SK-N-SH (cell line): Measurements from ENCODE around the gene TLX3. TPM values are rescaled to one million over a fixed set of nuclear protein-coding genes. Genes with fewer than 3 reads are reported as not detected.
A peak's percentile ranks its signal among the peaks of the same experiment; 100 is the strongest.

Experiments used
- CTCF ChIA-PET: fragments of 300-600, 350-600 bp; formaldehyde crosslinking; extraction: SDS; loops from one replicate; lab custom pipeline; 2021; lab: Yijun Ruan, JAX
- POLR2A ChIA-PET: fragments of 350-600 bp; sonication (Branson Sonifier 250); formaldehyde crosslinking; extraction: SDS; loops from one replicate; lab custom pipeline; 2020; ENCODE audit warnings: antibody characterized with exemption, inconsistent platforms; lab: Yijun Ruan, JAX
- DNase-seq: peaks from one replicate; pipeline ENCODE4 v3.0.0; 2012
- H2AFZ ChIP-seq: fragments of 200-600 bp; sonication (generic); 2 replicates; pipeline ENCODE4 v1.8.1; 2016; ENCODE audit warnings: antibody characterized with exemption, mild to moderate bottlenecking, low read depth
- H3F3A ChIP-seq: fragments of 200-600 bp; sonication (generic); replicated peaks from 2 replicates; pipeline ENCODE3; 2016; ENCODE audit warnings: antibody characterized with exemption, mild to moderate bottlenecking; ENCODE audit not compliant: insufficient read depth
- H3K27ac ChIP-seq, 2 experiments: fragments of 200-500 bp in 1 of 2; fragments of 200-600 bp in 1 of 2; sonication (Bioruptor generic) in 1 of 2; sonication (generic), shearing (Covaris generic) in 1 of 2; 2 replicates each; pipeline versions ENCODE4 v1.5.1 to v1.6.1; 2014 to 2016; ENCODE audit warnings: low read depth in 2 of 2, inconsistent platforms in 1 of 2, low read length in 1 of 2, mild to moderate bottlenecking in 1 of 2, mixed read lengths in 1 of 2
- H3K27me3 ChIP-seq: fragments of 200-600 bp; sonication (generic), shearing (Covaris generic); 2 replicates; pipeline ENCODE4 v1.6.1; 2016; ENCODE audit warnings: mixed run types; ENCODE audit not compliant: insufficient read depth
- H3K36me3 ChIP-seq, 2 experiments: fragments of 200-500 bp in 1 of 2; fragments of 200-600 bp in 1 of 2; sonication (Bioruptor generic) in 1 of 2; sonication (generic) in 1 of 2; replicated peaks in 1 of 2; 2 replicates each; pipeline versions ENCODE3 to v1.5.1; 2014 to 2016; ENCODE audit warnings: low read length in 1 of 2, mild to moderate bottlenecking in 1 of 2; ENCODE audit not compliant: insufficient read depth in 2 of 2, control insufficient read depth in 1 of 2
- H3K4me1 ChIP-seq, 2 experiments: fragments of 200-500 bp in 1 of 2; fragments of 200-600 bp in 1 of 2; sonication (Bioruptor generic) in 1 of 2; sonication (generic), shearing (Covaris generic) in 1 of 2; 2 replicates each; pipeline versions ENCODE4 v1.5.1 to v1.6.1; 2014 to 2016; ENCODE audit warnings: low read depth in 1 of 2, low read length in 1 of 2, mixed run types in 1 of 2; ENCODE audit not compliant: insufficient read depth in 2 of 2, control insufficient read depth in 1 of 2
- H3K4me2 ChIP-seq: fragments of 200-600 bp; sonication (generic), shearing (Covaris generic); 2 replicates; pipeline ENCODE4 v1.6.1; 2017; ENCODE audit warnings: mixed run types
- H3K4me3 ChIP-seq, 2 experiments: fragments of 200-500 bp in 1 of 2; fragments of 200-600 bp in 1 of 2; sonication (Bioruptor generic) in 1 of 2; sonication (generic), shearing (Covaris generic) in 1 of 2; 2 replicates each; pipeline versions ENCODE4 v1.5.1 to v1.8.1; 2014 to 2016; ENCODE audit warnings: low read depth in 2 of 2, inconsistent platforms in 1 of 2, low read length in 1 of 2, mild to moderate bottlenecking in 1 of 2, mixed read lengths in 1 of 2, moderate library complexity in 1 of 2
- H3K79me2 ChIP-seq: fragments of 200-600 bp; sonication (generic); 2 replicates; pipeline ENCODE4 v1.8.1; 2017; ENCODE audit warnings: mild to moderate bottlenecking; ENCODE audit not compliant: insufficient read depth
- H3K9ac ChIP-seq: fragments of 200-600 bp; sonication (generic); 2 replicates; pipeline ENCODE4 v1.6.1; 2017; ENCODE audit warnings: mixed run types
- H3K9me2 ChIP-seq: fragments of 200-600 bp; sonication (generic); 2 replicates; pipeline ENCODE4 v1.6.1; 2017; ENCODE audit warnings: mixed run types
- H3K9me3 ChIP-seq: fragments of 200-600 bp; sonication (generic); 2 replicates; pipeline ENCODE4 v1.6.1; 2017; ENCODE audit warnings: mixed run types, mild to moderate bottlenecking, moderate library complexity
- H4K20me1 ChIP-seq: fragments of 200-600 bp; sonication (generic); 2 replicates; pipeline ENCODE4 v1.6.1; 2017; ENCODE audit warnings: mild to moderate bottlenecking, mixed run types; ENCODE audit not compliant: insufficient read depth
- CHD2 ChIP-seq: fragments of 150-350 bp; IDR thresholded peaks from 2 replicates; pipeline ENCODE4 v1.6.1; 2018; ENCODE audit warnings: low read length; ENCODE audit not compliant: partially characterized antibody
- ELF1 ChIP-seq: IDR thresholded peaks from 2 replicates; pipeline ENCODE4 v1.4.0; 2012
- EP300 ChIP-seq, 2 experiments: IDR thresholded peaks; 2 replicates each; pipeline versions ENCODE4 v1.4.0 to v1.6.1; 2012; ENCODE audit warnings: borderline replicate concordance in 1 of 2, low read depth in 1 of 2, low read length in 1 of 2
- FOXJ3 ChIP-seq: sonication (generic); formaldehyde crosslinking; IDR thresholded peaks from 2 replicates; pipeline ENCODE4 v1.5.1; 2020; ENCODE audit warnings: mild to moderate bottlenecking, missing genetic modification reagents
- FOXM1 ChIP-seq: IDR thresholded peaks from 2 replicates; pipeline ENCODE4 v1.4.0; 2012; ENCODE audit warnings: low read depth, mild to moderate bottlenecking
- GABPA ChIP-seq: IDR thresholded peaks from 2 replicates; pipeline ENCODE4 v1.4.0; 2012; ENCODE audit warnings: low read depth, mild to moderate bottlenecking
- GATA2 ChIP-seq: sonication (generic); formaldehyde crosslinking; IDR thresholded peaks from 2 replicates; pipeline ENCODE4 v1.5.0; 2020; ENCODE audit warnings: mild to moderate bottlenecking, missing genetic modification reagents
- IRF3 ChIP-seq: fragments of 150-350 bp; IDR thresholded peaks from 2 replicates; pipeline ENCODE4 v1.6.1; 2016; ENCODE audit warnings: mild to moderate bottlenecking, low read depth, low read length
- JUND ChIP-seq: IDR thresholded peaks from 2 replicates; pipeline ENCODE4 v1.4.0; 2012
- MAX ChIP-seq: IDR thresholded peaks from 2 replicates; pipeline ENCODE4 v1.4.0; 2012; ENCODE audit warnings: low read depth
- MEF2A ChIP-seq: IDR thresholded peaks from 2 replicates; pipeline ENCODE4 v1.4.0; 2012; ENCODE audit warnings: low read depth, borderline replicate concordance
- MXI1 ChIP-seq: IDR thresholded peaks from 2 replicates; pipeline ENCODE4 v1.6.1; 2012; ENCODE audit warnings: mild to moderate bottlenecking, low read depth, low read length, improper control_type of control experiment
- NFIC ChIP-seq: IDR thresholded peaks from 2 replicates; pipeline ENCODE4 v1.4.0; 2012; ENCODE audit warnings: borderline replicate concordance
- NRF1 ChIP-seq: IDR thresholded peaks from 2 replicates; pipeline ENCODE4 v1.6.1; 2012; ENCODE audit warnings: low read depth, mild to moderate bottlenecking, low read length
- POLR2AphosphoS5 ChIP-seq: IDR thresholded peaks from 2 replicates; pipeline ENCODE4 v1.6.1; 2012; ENCODE audit warnings: low read depth, low read length
- RCOR1 ChIP-seq: fragments of 150-350 bp; IDR thresholded peaks from 2 replicates; pipeline ENCODE4 v1.6.1; 2017; ENCODE audit warnings: antibody characterized with exemption, low read length
- REST ChIP-seq: IDR thresholded peaks from 2 replicates; pipeline ENCODE4 v1.6.1; 2012; ENCODE audit warnings: mild to moderate bottlenecking, low read depth, low read length, moderate library complexity
- RFX5 ChIP-seq: IDR thresholded peaks from 2 replicates; pipeline ENCODE4 v1.6.1; 2012; ENCODE audit warnings: mild to moderate bottlenecking, improper control_type of control experiment, low read length
- SMC3 ChIP-seq: IDR thresholded peaks from 2 replicates; pipeline ENCODE4 v1.6.1; 2012; ENCODE audit warnings: low read depth, low read length, improper control_type of control experiment
- TAF1 ChIP-seq: IDR thresholded peaks from 2 replicates; pipeline ENCODE4 v1.6.1; 2012; ENCODE audit warnings: low read depth, mild to moderate bottlenecking, low read length, moderate library complexity, borderline replicate concordance
- TCF12 ChIP-seq: IDR thresholded peaks from 2 replicates; pipeline ENCODE4 v1.4.0; 2012
- USF1 ChIP-seq: IDR thresholded peaks from 2 replicates; pipeline ENCODE4 v1.4.0; 2012; ENCODE audit warnings: low read depth, borderline replicate concordance
- YY1 ChIP-seq: IDR thresholded peaks from 2 replicates; pipeline ENCODE4 v1.4.0; 2012; ENCODE audit warnings: low read depth, mild to moderate bottlenecking
- ZBTB33 ChIP-seq: IDR thresholded peaks from 2 replicates; pipeline ENCODE4 v1.4.0; 2012; ENCODE audit warnings: low read depth, borderline replicate concordance
- WGBS: methylation state at CpG from one replicate; pipeline ENCODE4 v1.1.6; 2017; ENCODE audit warnings: low lambda C conversion rate; 5-methylcytosine and 5-hydroxymethylcytosine counted together
- polyA plus RNA-seq, 3 experiments: library from polyadenylated mRNA; depleted of rRNA; stranded (reverse); fragments of >200 nt; gene quantifications; 2 replicates each; pipeline ENCODE4 v1.2.3, GENCODE V29; 2012

Gene TLX3
- polyA plus RNA-seq, 1 of the 3 experiments (the other 2 are of a cell fraction): 4.7 TPM

- POLR2A ChIA-PET: no interaction called here
- Histone ChIP-seq H3K9me3 (no peaks in the 10 kb centered on the region), H3F3A (peaks cover 22% of the 10 kb centered on the region), H3K27ac (peak overlapping the region in 1 of 2 experiments; percentile 53; a peak in 2 of 4 replicates), H3K9me2 (no peaks in the 10 kb centered on the region), H4K20me1 (no peaks in the 10 kb centered on the region), H3K79me2 (no peaks in the 10 kb centered on the region), H3K27me3 (no peaks in the 10 kb centered on the region), H3K9ac (no peak overlapping the region), H3K36me3 (no peaks in the 10 kb centered on the region), H2AFZ (no peak overlapping the region), H3K4me1 (peaks cover 4 to 16% of the 10 kb centered on the region in 2 experiments; a peak in 3 of 4 replicates), H3K4me3 (no peak overlapping the region), H3K4me2 (no peak overlapping the region)
- DNase-seq: peak; percentile 58
- CTCF ChIA-PET: interaction anchor here (0.6 to 2.5 kb wide), 22 partner anchors 9 to 524 kb away, joined by 3 to 39 read pairs (median 4); no protein-coding TSS in a partner anchor
- WGBS: 50% methylated on average over 2 of the region's 2 CpGs
- no peak for TF ChIP-seq CHD2
- TF ChIP-seq NRF1: no peak
- TF ChIP-seq YY1: no peak
- 0 out of 2 replicates have a peak, but pooled peaks have one; percentile 37 for TF ChIP-seq RCOR1
- TF ChIP-seq IRF3: no peak
- no peak for TF ChIP-seq RFX5
- TF ChIP-seq SMC3: peak; percentile 76
- no peak for TF ChIP-seq REST
- no peak for TF ChIP-seq FOXJ3
- TF ChIP-seq EP300 (IDR thresholded peaks at IDR 0.05; ENCODE audit: borderline replicate concordance in 1 of 2, low read depth in 1 of 2, low read length in 1 of 2): 0 out of 4 replicates have a peak, but pooled peaks of 1 of the 2 experiments have one; percentile 3
- no peak for TF ChIP-seq GATA2 (CRISPR knock-in tag)
- no peak for TF ChIP-seq POLR2AphosphoS5
- no peak for TF ChIP-seq MEF2A
- no peak for TF ChIP-seq JUND
- peak; percentile 84 for TF ChIP-seq MAX
- no peak for TF ChIP-seq TAF1
- TF ChIP-seq GABPA: no peak
- TF ChIP-seq FOXM1: no peak
- TF ChIP-seq TCF12: no peak
- TF ChIP-seq NFIC: no peak
- TF ChIP-seq MXI1: no peak
- TF ChIP-seq ELF1: no peak
- TF ChIP-seq ZBTB33: no peak
- TF ChIP-seq USF1: peak; percentile 25; the same call in 1 of the 2 replicates
Measured at GRCh38 chr5:171272996-171273970, 35.8 kb upstream of the TLX3 start.
